Brain microvascular endothelial cell (primary cell): ENCODE measurements around the gene LDLRAD2.
"Not testable (repeated sequence)": the region's sequence is repeated elsewhere in the genome, so short reads cannot be mapped to it uniquely, and the experiment has no call there.

Experiments used
- DNase-seq: peaks from one replicate; pipeline ENCODE4 v3.0.0-alpha.2; 2020
- H3K27ac ChIP-seq: fragments of 250-450 bp; sonication (Bioruptor Pico); 2 replicates; pipeline ENCODE4 v1.5.1; 2020; ENCODE audit warnings: mild to moderate bottlenecking, moderate library complexity
- H3K27me3 ChIP-seq: fragments of 250-450 bp; sonication (Bioruptor Pico); replicated peaks from 2 replicates; pipeline ENCODE4 v1.5.1; 2020; ENCODE audit warnings: mild to moderate bottlenecking
- H3K36me3 ChIP-seq: fragments of 250-450 bp; sonication (Bioruptor Pico); replicated peaks from 2 replicates; pipeline ENCODE4 v1.5.1; 2020; ENCODE audit warnings: mild to moderate bottlenecking
- H3K4me3 ChIP-seq: 2 replicates; pipeline ENCODE4 v1.5.1; 2011; ENCODE audit warnings: low read depth, mild to moderate bottlenecking, control low read depth, low read length, moderate library complexity
- CTCF ChIP-seq: IDR thresholded peaks from 2 replicates; pipeline ENCODE4 v1.5.1; 2011; ENCODE audit warnings: low read depth, mild to moderate bottlenecking, moderate library complexity, low read length, control low read depth, inconsistent platforms; ENCODE audit errors: missing control alignments
- in situ Hi-C: cut with HindIII; loops from 2 replicates; pipeline ENCODE4 v1.10.0; 2017; ENCODE audit warnings: low sequenced_read_pairs, low pct_ligation_motif_present

LDLRAD2 gene

GRCh38 chr1:21824926-21825325, 12.9 kb downstream of the LDLRAD2 start:
- TF ChIP-seq CTCF: no peak
- in situ Hi-C loops: no loop called here
- H3K27me3 ChIP-seq: no peaks in the 10 kb centered on the region
- no peak overlapping the region for H3K4me3 ChIP-seq
- no peak overlapping the region for H3K27ac ChIP-seq
- H3K36me3 ChIP-seq: peaks cover 57% of the 10 kb centered on the region
- DNase-seq: no peak

GRCh38 chr1:21825393-21825792, 13.3 kb downstream of the LDLRAD2 start:
- peaks cover 61% of the 10 kb centered on the region for H3K36me3 ChIP-seq
- in situ Hi-C loops: no loop called here

GRCh38 chr1:21826694-21827093, 14.6 kb downstream of the LDLRAD2 start:
- H3K36me3 ChIP-seq: peaks cover 68% of the 10 kb centered on the region
- H3K27me3 ChIP-seq, in situ Hi-C loops, H3K4me3 ChIP-seq, H3K27ac ChIP-seq, DNase-seq: not testable (repeated sequence)

More at GRCh38 chr1:21825393-21825792, 13.3 kb downstream of the LDLRAD2 start:
- H3K27ac ChIP-seq: no peak overlapping the region
- no peak overlapping the region for H3K4me3 ChIP-seq
- no peak for TF ChIP-seq CTCF
- no peak for DNase-seq
- no peaks in the 10 kb centered on the region for H3K27me3 ChIP-seq

- in situ Hi-C loops: no loop called here
- no peak overlapping the region for H3K4me3 ChIP-seq
- peaks cover 68% of the 10 kb centered on the region for H3K36me3 ChIP-seq
Observed at GRCh38 chr1:21827141-21827679, 15.1 kb downstream of the LDLRAD2 start.

GRCh38 chr1:21828075-21828474, 16.0 kb downstream of the LDLRAD2 start:
- TF ChIP-seq CTCF: no peak
- Histone ChIP-seq H3K27me3 (no peaks in the 10 kb centered on the region), H3K4me3 (no peak overlapping the region), H3K36me3 (peaks cover 71% of the 10 kb centered on the region), H3K27ac (no peak overlapping the region)
- in situ Hi-C loops: no loop called here
- no peak for DNase-seq

More at GRCh38 chr1:21827141-21827679, 15.1 kb downstream of the LDLRAD2 start:
- TF ChIP-seq CTCF: no peak
- no peak for DNase-seq
- Histone ChIP-seq H3K27me3 (no peaks in the 10 kb centered on the region), H3K27ac (no peak overlapping the region)

- TF ChIP-seq CTCF: no peak
- Histone ChIP-seq H3K27me3 (no peaks in the 10 kb centered on the region), H3K4me3 (no peak overlapping the region), H3K36me3 (peaks cover 72% of the 10 kb centered on the region), H3K27ac (no peak overlapping the region)
- DNase-seq: no peak
- in situ Hi-C loops: no loop called here
Observed at GRCh38 chr1:21828506-21829210, 16.6 kb downstream of the LDLRAD2 start.
